Measurements from ENCODE around the gene TTC28.

DNA sequence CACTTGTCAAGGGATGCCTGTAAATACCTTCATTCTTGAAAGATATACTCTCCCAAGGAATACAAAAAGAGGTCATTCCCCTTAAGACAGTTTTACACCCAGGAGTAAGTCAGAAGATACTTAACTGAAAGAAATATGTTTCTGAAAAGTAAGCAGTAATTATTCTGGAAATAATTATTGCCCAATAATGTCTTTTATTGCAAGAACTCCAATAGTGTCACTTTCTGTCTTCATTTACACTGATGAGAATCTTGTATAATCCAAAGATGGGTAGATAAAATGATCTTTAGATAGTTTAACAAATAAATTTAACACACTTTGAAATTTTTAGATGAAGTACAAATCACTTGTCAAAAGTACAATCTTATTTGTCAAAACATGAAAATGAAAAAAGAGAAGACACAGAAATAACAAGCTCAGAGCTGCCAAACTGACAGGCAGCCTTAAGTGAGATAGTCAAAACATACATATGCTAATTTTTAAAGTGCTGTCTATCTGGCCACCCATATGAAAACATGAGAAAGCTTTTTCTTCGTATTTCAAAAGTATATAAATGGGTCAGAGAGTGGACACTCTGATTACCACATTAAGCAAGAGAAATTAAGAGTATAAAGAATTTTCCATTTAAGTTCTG is 225.1 kb downstream of the TTC28 start:
- TF ChIP-seq CREM (IDR thresholded peaks at IDR 0.05; ENCODE audit: low read depth) (no peak), TCF12 (IDR thresholded peaks at IDR 0.05; ENCODE audit: low read depth, low read length) (no peak)
- TF ChIP-seq, protein P1, sequence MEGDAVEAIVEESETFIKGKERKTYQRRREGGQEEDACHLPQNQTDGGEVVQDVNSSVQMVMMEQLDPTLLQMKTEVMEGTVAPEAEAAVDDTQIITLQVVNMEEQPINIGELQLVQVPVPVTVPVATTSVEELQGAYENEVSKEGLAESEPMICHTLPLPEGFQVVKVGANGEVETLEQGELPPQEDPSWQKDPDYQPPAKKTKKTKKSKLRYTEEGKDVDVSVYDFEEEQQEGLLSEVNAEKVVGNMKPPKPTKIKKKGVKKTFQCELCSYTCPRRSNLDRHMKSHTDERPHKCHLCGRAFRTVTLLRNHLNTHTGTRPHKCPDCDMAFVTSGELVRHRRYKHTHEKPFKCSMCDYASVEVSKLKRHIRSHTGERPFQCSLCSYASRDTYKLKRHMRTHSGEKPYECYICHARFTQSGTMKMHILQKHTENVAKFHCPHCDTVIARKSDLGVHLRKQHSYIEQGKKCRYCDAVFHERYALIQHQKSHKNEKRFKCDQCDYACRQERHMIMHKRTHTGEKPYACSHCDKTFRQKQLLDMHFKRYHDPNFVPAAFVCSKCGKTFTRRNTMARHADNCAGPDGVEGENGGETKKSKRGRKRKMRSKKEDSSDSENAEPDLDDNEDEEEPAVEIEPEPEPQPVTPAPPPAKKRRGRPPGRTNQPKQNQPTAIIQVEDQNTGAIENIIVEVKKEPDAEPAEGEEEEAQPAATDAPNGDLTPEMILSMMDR (IDR thresholded peaks at IDR 0.05 in 2 of 3, conservative IDR thresholded peaks at IDR 0.05 in 1 of 3; ENCODE audit: control insufficient read depth in 2 of 3, extremely low read depth in 1 of 3, insufficient read depth in 1 of 3, low read depth in 3 of 3, low read length in 3 of 3): no peak

Data from GM12878 (cell line).